ENCODE data around the gene ARRB2. TPM values are rescaled to one million over a fixed set of nuclear protein-coding genes. Genes with fewer than 3 reads are reported as not detected.

The ARRB2 gene
- total RNA-seq, 1 donor from 2014 or later, result 43.4 TPM

DNA sequence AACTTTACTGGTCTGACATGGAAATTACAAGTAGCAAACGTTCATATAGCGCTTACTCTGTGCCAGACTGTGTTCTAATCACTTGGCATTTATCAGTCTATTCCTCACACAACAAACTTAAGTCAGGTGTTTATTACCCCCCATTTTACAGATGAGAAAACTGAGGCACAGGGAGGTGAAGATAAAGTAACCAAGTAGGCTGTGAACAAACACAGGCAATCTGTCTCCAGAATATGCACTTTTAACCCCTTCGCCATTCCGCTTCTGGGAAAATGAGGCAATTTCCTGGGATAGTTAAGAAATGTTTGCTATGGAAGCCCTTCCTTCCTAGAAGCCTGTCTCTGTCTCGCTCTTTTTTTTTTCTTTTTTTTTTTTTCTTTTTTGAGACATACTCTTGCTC lies 41.5 kb downstream of the ARRB2 start:
- Histone ChIP-seq H3K27me3 (no peaks in the 10 kb centered on the region), H3K36me3 (no peaks in the 10 kb centered on the region), H3K4me1 (no peaks in the 10 kb centered on the region), H3K9me3 (no peaks in the 10 kb centered on the region), H3K27ac (no peak overlapping the region), H3K4me3 (no peak overlapping the region)
- DNase-seq (ENCODE audit: low spot score in 2 of 2), result no peak
- TF ChIP-seq, protein P1, sequence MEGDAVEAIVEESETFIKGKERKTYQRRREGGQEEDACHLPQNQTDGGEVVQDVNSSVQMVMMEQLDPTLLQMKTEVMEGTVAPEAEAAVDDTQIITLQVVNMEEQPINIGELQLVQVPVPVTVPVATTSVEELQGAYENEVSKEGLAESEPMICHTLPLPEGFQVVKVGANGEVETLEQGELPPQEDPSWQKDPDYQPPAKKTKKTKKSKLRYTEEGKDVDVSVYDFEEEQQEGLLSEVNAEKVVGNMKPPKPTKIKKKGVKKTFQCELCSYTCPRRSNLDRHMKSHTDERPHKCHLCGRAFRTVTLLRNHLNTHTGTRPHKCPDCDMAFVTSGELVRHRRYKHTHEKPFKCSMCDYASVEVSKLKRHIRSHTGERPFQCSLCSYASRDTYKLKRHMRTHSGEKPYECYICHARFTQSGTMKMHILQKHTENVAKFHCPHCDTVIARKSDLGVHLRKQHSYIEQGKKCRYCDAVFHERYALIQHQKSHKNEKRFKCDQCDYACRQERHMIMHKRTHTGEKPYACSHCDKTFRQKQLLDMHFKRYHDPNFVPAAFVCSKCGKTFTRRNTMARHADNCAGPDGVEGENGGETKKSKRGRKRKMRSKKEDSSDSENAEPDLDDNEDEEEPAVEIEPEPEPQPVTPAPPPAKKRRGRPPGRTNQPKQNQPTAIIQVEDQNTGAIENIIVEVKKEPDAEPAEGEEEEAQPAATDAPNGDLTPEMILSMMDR (IDR thresholded peaks at IDR 0.05), result no peak
- intact Hi-C loops (cut with DNase I), result no loop called here

- TF ChIP-seq, protein P1 (IDR thresholded peaks at IDR 0.05), result no peak
- H3K27me3 ChIP-seq, result no peaks in the 10 kb centered on the region
- H3K36me3 ChIP-seq, result no peaks in the 10 kb centered on the region
These were observed 43.0 kb downstream of the ARRB2 start for GRCh38 chr17:4753392-4753791.

GRCh38 chr17:4759776-4760236 lies 49.4 kb downstream of the ARRB2 start:
- intact Hi-C loops (cut with DNase I), result no loop called here
- Histone ChIP-seq H3K4me1 (no peaks in the 10 kb centered on the region), H3K27me3 (no peaks in the 10 kb centered on the region), H3K36me3 (no peaks in the 10 kb centered on the region), H3K9me3 (no peaks in the 10 kb centered on the region), H3K27ac (no peak overlapping the region), H3K4me3 (no peak overlapping the region)
- no peak for DNase-seq (ENCODE audit: low spot score in 2 of 2)
- TF ChIP-seq, protein P1 (IDR thresholded peaks at IDR 0.05), result no peak

More at GRCh38 chr17:4753392-4753791, 43.0 kb downstream of the ARRB2 start:
- no peak overlapping the region for H3K27ac ChIP-seq
- intact Hi-C loops (cut with DNase I), result no loop called here
- no peak overlapping the region for H3K4me3 ChIP-seq
- H3K4me1 ChIP-seq, result no peaks in the 10 kb centered on the region
- H3K9me3 ChIP-seq, result no peaks in the 10 kb centered on the region
- no peak for DNase-seq (ENCODE audit: low spot score in 2 of 2)

GRCh38 chr17:4764595-4764994 lies 54.2 kb downstream of the ARRB2 start:
- intact Hi-C loops (cut with DNase I), result no loop called here
- H3K4me1 ChIP-seq, result no peaks in the 10 kb centered on the region
- TF ChIP-seq, protein P1 (IDR thresholded peaks at IDR 0.05), result no peak
- H3K27me3 ChIP-seq, result no peaks in the 10 kb centered on the region
- peak overlapping the region in 1 of 2 donors; percentile 51 for H3K27ac ChIP-seq
- DNase-seq (ENCODE audit: low spot score in 2 of 2), result no peak
- no peaks in the 10 kb centered on the region for H3K9me3 ChIP-seq
- no peaks in the 10 kb centered on the region for H3K36me3 ChIP-seq
- H3K4me3 ChIP-seq, result no peak overlapping the region

- intact Hi-C loops (cut with DNase I), result no loop called here
- Histone ChIP-seq H3K36me3 (no peaks in the 10 kb centered on the region), H3K4me1 (no peaks in the 10 kb centered on the region), H3K27ac (no peak overlapping the region), H3K4me3 (no peak overlapping the region), H3K27me3 (no peaks in the 10 kb centered on the region), H3K9me3 (no peaks in the 10 kb centered on the region)
- no peak for DNase-seq (ENCODE audit: low spot score in 2 of 2)
- TF ChIP-seq, protein P1 (IDR thresholded peaks at IDR 0.05), result no peak
These were observed 55.8 kb downstream of the ARRB2 start for GRCh38 chr17:4766201-4766600.

DNA sequence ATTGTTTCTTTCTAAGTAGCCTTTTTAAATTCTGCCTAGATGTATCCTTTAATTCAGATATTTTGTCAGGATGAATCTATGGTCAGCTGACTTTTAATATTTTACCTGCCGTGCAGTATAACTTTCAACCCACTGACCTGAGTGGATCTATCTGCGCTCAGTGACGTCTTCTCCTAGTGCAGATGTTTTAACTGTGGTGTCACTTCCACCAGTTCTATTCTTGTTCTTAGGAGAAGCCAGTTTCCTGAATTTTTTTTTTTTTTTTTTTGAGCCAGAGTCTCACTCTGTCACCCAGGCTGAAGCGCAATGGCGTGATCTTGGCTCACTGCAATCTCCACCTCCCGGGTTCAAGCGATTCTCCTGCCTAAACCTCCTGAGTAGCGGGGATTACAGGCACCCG lies 56.3 kb downstream of the ARRB2 start:
- Histone ChIP-seq H3K27me3 (no peaks in the 10 kb centered on the region), H3K27ac (no peak overlapping the region), H3K4me3 (no peak overlapping the region), H3K9me3 (no peaks in the 10 kb centered on the region), H3K4me1 (no peaks in the 10 kb centered on the region), H3K36me3 (no peaks in the 10 kb centered on the region)
- no peak for DNase-seq (ENCODE audit: low spot score in 2 of 2)
- TF ChIP-seq, protein P1 (IDR thresholded peaks at IDR 0.05), result no peak
- intact Hi-C loops (cut with DNase I), result no loop called here
